ENCODE data around the gene ZBTB37. TPM values are rescaled to one million over a fixed set of nuclear protein-coding genes. Genes with fewer than 3 reads are reported as not detected.
A peak's percentile ranks its signal among the peaks of the same experiment; 100 is the strongest.
"Not testable (repeated sequence)": the region's sequence is repeated elsewhere in the genome, so short reads cannot be mapped to it uniquely, and the experiment has no call there.

The ZBTB37 gene
- total and polyA plus RNA-seq, 2 experiments from 2014 or later = 0.90 to 5.6 TPM

DNA sequence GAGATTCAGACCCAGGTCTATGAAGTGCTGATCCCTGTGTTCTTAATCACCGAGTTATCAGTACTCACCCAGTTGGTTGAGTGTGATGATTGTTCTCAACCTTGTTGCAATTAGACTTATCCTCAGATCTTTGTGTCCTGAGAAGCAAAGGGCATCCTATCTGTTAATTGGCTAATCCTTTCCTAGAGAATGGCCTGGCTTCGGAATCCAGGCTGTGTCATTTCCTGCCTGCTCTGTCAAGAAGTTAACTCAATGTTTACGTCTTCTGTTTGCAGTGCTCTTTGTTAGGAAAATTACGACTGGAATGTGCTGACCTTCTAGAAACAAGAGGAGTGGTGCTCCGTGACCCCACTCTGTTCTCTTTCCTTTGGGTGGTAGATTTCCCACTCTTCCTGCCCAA lies 15.1 kb upstream of the ZBTB37 start:
- H2AFZ ChIP-seq = no peak overlapping the region
- no peak overlapping the region for H3K9ac ChIP-seq
- WGBS, 2 experiments (ENCODE audit: low coverage in 1 of 2, low lambda C conversion rate in 2 of 2, missing lambda C conversion rate in 2 of 2) = 36 to 37% methylated on average over 5 of the region's 5 CpGs
- H3K27ac ChIP-seq = peak overlapping the region; percentile 35
- H3K27me3 ChIP-seq (replicated peaks; ENCODE audit: insufficient read depth) = no peaks in the 10 kb centered on the region
- H3K36me3 ChIP-seq (ENCODE audit: low read depth) = peaks cover 16% of the 10 kb centered on the region
- in situ Hi-C loops (cut with MboI) = no loop called here
- H3K9me3 ChIP-seq (ENCODE audit: low read depth) = no peaks in the 10 kb centered on the region
- H3K4me1 ChIP-seq (ENCODE audit: insufficient read depth) = peaks cover 12% of the 10 kb centered on the region
- H3K4me2 ChIP-seq (ENCODE audit: unreplicated experiment) = no peak overlapping the region
- H3K79me2 ChIP-seq (ENCODE audit: insufficient read depth) = no peaks in the 10 kb centered on the region
- H3F3A ChIP-seq (ENCODE audit: insufficient read depth) = peaks cover 36% of the 10 kb centered on the region; the same call in 1 of the 2 replicates
- H4K20me1 ChIP-seq (ENCODE audit: insufficient read depth) = no peaks in the 10 kb centered on the region
- no peaks in the 10 kb centered on the region for H3K9me2 ChIP-seq (ENCODE audit: insufficient read depth)
- TF ChIP-seq EZH2 (IDR thresholded peaks at IDR 0.05; ENCODE audit: insufficient read depth, poor library complexity, severe bottlenecking) (no peak), EZH2phosphoT487 (IDR thresholded peaks at IDR 0.05; ENCODE audit: insufficient read depth, low read depth) (no peak)
- peak; percentile 61 for DNase-seq
- no peak overlapping the region for H3K4me3 ChIP-seq

DNA sequence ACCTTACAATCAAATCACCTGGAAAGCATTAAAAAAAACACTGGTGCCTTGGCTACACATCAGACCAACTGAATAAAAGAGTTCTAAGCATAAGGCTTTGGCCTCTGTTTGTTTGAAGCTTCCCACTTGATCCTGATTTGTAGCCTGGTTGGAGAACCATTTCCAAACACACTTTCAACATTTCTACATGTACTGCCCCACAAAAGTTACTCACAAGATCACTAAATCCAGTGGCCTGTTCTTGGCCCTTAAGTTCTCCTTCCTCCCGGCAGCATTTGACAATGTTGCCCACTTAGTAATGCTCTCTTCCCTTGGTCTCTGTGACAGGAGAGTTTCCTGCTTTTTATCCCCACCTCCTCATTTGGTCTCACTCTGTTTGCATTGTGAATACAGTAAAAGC lies 12.2 kb upstream of the ZBTB37 start:
- no peak overlapping the region for H2AFZ ChIP-seq
- no peak for DNase-seq
- H3K4me1 ChIP-seq (ENCODE audit: insufficient read depth) = peaks cover 12% of the 10 kb centered on the region
- no peak overlapping the region for H3K4me3 ChIP-seq
- no peak overlapping the region for H3K4me2 ChIP-seq (ENCODE audit: unreplicated experiment)
- H3K27ac ChIP-seq = no peak overlapping the region
- no peak for TF ChIP-seq EZH2phosphoT487 (IDR thresholded peaks at IDR 0.05; ENCODE audit: insufficient read depth, low read depth)
- no peak for TF ChIP-seq EZH2 (IDR thresholded peaks at IDR 0.05; ENCODE audit: insufficient read depth, poor library complexity, severe bottlenecking)
- no peaks in the 10 kb centered on the region for H3K9me3 ChIP-seq (ENCODE audit: low read depth)
- no peak overlapping the region for H3K9ac ChIP-seq
- no peaks in the 10 kb centered on the region for H3K9me2 ChIP-seq (ENCODE audit: insufficient read depth)
- H4K20me1 ChIP-seq (ENCODE audit: insufficient read depth) = no peaks in the 10 kb centered on the region
- H3F3A ChIP-seq (ENCODE audit: insufficient read depth) = peaks cover 40% of the 10 kb centered on the region
- no peaks in the 10 kb centered on the region for H3K79me2 ChIP-seq (ENCODE audit: insufficient read depth)
- no peaks in the 10 kb centered on the region for H3K27me3 ChIP-seq (replicated peaks; ENCODE audit: insufficient read depth)
- in situ Hi-C loops (cut with MboI) = no loop called here
- peaks cover 16% of the 10 kb centered on the region for H3K36me3 ChIP-seq (ENCODE audit: low read depth)
- 96 to 100% methylated on average over 1 of the region's 1 CpG for WGBS, 2 experiments (ENCODE audit: low coverage in 1 of 2, low lambda C conversion rate in 2 of 2, missing lambda C conversion rate in 2 of 2)

DNA sequence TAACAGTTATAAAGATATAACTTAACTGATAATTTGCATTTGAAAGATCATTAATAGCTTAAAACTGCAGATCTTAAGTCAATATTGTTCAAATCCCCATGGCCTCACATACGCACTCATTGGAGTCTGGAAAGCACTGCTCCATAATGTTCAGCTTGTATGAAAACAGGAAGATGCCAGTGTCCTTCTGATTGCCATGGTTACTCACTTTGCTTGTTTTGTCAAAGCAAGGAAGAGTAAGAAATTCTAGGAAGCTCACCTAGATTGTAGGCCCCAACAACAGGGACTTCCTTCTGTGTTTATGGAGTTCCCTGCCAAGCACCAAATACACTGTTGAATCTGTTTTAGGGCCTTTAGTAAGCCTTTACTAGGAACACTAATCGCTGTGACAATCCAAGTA lies 11.3 kb upstream of the ZBTB37 start:
- DNase-seq = no peak
- Histone ChIP-seq H3F3A (ENCODE audit: insufficient read depth) (peaks cover 47% of the 10 kb centered on the region), H2AFZ (no peak overlapping the region), H3K4me3 (no peak overlapping the region), H3K9me3 (ENCODE audit: low read depth) (no peaks in the 10 kb centered on the region), H3K27me3 (replicated peaks; ENCODE audit: insufficient read depth) (no peaks in the 10 kb centered on the region), H3K79me2 (ENCODE audit: insufficient read depth) (no peaks in the 10 kb centered on the region), H3K9ac (no peak overlapping the region), H3K4me1 (ENCODE audit: insufficient read depth) (peaks cover 12% of the 10 kb centered on the region), H3K9me2 (ENCODE audit: insufficient read depth) (no peaks in the 10 kb centered on the region), H3K4me2 (ENCODE audit: unreplicated experiment) (no peak overlapping the region), H4K20me1 (ENCODE audit: insufficient read depth) (no peaks in the 10 kb centered on the region), H3K27ac (0 out of 2 replicates have a peak overlapping the region, but pooled peaks have one; percentile 3), H3K36me3 (ENCODE audit: low read depth) (peaks cover 9% of the 10 kb centered on the region; the same call in 1 of the 2 replicates)
- 95 to 99% methylated on average over 2 of the region's 2 CpGs for WGBS, 2 experiments (ENCODE audit: low coverage in 1 of 2, low lambda C conversion rate in 2 of 2, missing lambda C conversion rate in 2 of 2)
- in situ Hi-C loops (cut with MboI) = no loop called here
- TF ChIP-seq EZH2 (IDR thresholded peaks at IDR 0.05; ENCODE audit: insufficient read depth, poor library complexity, severe bottlenecking) (no peak), EZH2phosphoT487 (IDR thresholded peaks at IDR 0.05; ENCODE audit: insufficient read depth, low read depth) (no peak)

DNA sequence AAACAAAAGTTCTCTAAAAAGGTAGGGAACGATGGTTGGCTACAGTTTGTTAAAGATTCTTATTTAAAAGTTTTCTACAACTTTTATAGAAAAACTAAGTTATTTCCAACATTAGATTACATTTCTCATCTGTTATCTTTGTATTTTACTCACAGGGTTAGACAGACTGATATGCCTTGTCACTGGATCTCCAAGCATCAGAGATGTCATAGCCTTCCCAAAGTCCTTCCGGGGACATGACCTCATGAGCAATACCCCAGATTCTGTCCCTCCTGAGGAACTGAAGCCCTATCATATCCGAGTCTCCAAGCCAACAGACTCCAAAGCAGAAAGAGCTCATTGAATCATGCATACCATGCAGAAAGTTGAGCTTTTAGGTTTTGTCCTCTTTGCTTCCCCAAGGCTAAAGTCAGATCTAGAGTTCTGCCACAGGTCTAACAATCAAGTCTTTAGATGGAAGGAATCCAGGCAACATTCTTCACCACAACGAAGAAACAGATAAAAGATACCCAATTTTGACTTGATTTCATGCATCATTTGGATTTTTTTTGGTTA lies 10.7 kb upstream of the ZBTB37 start:
- WGBS, 2 experiments (ENCODE audit: low coverage in 1 of 2, low lambda C conversion rate in 2 of 2, missing lambda C conversion rate in 2 of 2) = 72 to 86% methylated on average over 4 of the region's 4 CpGs

DNA sequence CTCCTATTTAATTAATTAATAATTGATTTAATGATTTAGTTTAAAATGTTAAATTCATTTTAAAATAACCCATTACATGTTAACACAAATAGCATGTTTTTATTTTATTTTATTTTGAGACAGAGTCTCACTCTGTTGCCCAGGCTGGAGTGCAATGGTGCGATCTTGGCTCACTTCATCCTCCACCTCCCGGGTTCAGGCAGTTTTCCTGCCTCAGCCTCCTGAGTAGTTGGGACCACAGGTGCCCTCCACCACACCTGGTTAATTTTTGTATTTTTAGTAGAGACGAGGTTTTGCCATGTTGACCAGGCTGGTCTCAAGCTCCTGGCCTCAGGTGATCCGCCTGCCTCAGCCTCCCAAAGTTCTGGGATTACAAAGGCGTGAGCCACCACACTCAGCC lies 8.6 kb upstream of the ZBTB37 start:
- Histone ChIP-seq H3K36me3 (ENCODE audit: low read depth) (peaks cover 26% of the 10 kb centered on the region), H3F3A (ENCODE audit: insufficient read depth) (peaks cover 66% of the 10 kb centered on the region)
- 86 to 91% methylated on average over 5 of the region's 5 CpGs for WGBS, 2 experiments (ENCODE audit: low coverage in 1 of 2, low lambda C conversion rate in 2 of 2, missing lambda C conversion rate in 2 of 2)
- H3K79me2 ChIP-seq (ENCODE audit: insufficient read depth); DNase-seq; H3K27ac ChIP-seq; H3K9ac ChIP-seq; H4K20me1 ChIP-seq (ENCODE audit: insufficient read depth); H3K9me3 ChIP-seq (ENCODE audit: low read depth); H3K4me1 ChIP-seq (ENCODE audit: insufficient read depth); in situ Hi-C loops (cut with MboI); H2AFZ ChIP-seq; H3K27me3 ChIP-seq (replicated peaks; ENCODE audit: insufficient read depth); H3K9me2 ChIP-seq (ENCODE audit: insufficient read depth); H3K4me3 ChIP-seq; H3K4me2 ChIP-seq (ENCODE audit: unreplicated experiment): not testable (repeated sequence)

More for the DNA sequence above, 10.7 kb upstream of the ZBTB37 start:
- Histone ChIP-seq H3K9me2 (ENCODE audit: insufficient read depth) (no peaks in the 10 kb centered on the region), H3K27me3 (replicated peaks; ENCODE audit: insufficient read depth) (no peaks in the 10 kb centered on the region), H3K4me2 (ENCODE audit: unreplicated experiment) (no peak overlapping the region), H3F3A (ENCODE audit: insufficient read depth) (peaks cover 52% of the 10 kb centered on the region), H3K27ac (peak overlapping the region; percentile 3; the same call in 1 of the 2 replicates), H3K9me3 (ENCODE audit: low read depth) (no peaks in the 10 kb centered on the region), H2AFZ (no peak overlapping the region), H3K4me3 (no peak overlapping the region), H3K4me1 (ENCODE audit: insufficient read depth) (peaks cover 12% of the 10 kb centered on the region), H3K36me3 (ENCODE audit: low read depth) (peaks cover 6% of the 10 kb centered on the region; the same call in 1 of the 2 replicates), H3K9ac (no peak overlapping the region), H3K79me2 (ENCODE audit: insufficient read depth) (no peaks in the 10 kb centered on the region), H4K20me1 (ENCODE audit: insufficient read depth) (no peaks in the 10 kb centered on the region)
- TF ChIP-seq EZH2phosphoT487 (IDR thresholded peaks at IDR 0.05; ENCODE audit: insufficient read depth, low read depth) = no peak
- no peak for TF ChIP-seq EZH2 (IDR thresholded peaks at IDR 0.05; ENCODE audit: insufficient read depth, poor library complexity, severe bottlenecking)
- in situ Hi-C loops (cut with MboI) = no loop called here
- DNase-seq = peak; percentile 7

Data from GM23248 (cell line).